BLaER1 (cell line): Measurements from ENCODE around the gene MYCBPAP.

Experiments used
- H3K27ac ChIP-seq: shearing (Covaris generic); formaldehyde crosslinking; 2 replicates; pipeline ENCODE4 v1.8.1; 2022
- H3K27me3 ChIP-seq: shearing (Covaris generic); formaldehyde crosslinking; 2 replicates; pipeline ENCODE4 v1.8.1; 2022
- H3K36me3 ChIP-seq: shearing (Covaris generic); formaldehyde crosslinking; 2 replicates; pipeline ENCODE4 v1.8.1; 2022
- H3K4me1 ChIP-seq: shearing (Covaris generic); formaldehyde crosslinking; 2 replicates; pipeline ENCODE4 v1.8.1; 2022
- H3K4me2 ChIP-seq: shearing (Covaris generic); formaldehyde crosslinking; 2 replicates; pipeline ENCODE4 v1.8.1; 2022
- H3K4me3 ChIP-seq: shearing (Covaris generic); formaldehyde crosslinking; 2 replicates; pipeline ENCODE4 v1.8.1; 2022
- H3K9ac ChIP-seq: shearing (Covaris generic); formaldehyde crosslinking; 2 replicates; pipeline ENCODE4 v1.8.1; 2022
- H3K9me3 ChIP-seq: shearing (Covaris generic); formaldehyde crosslinking; 2 replicates; pipeline ENCODE4 v1.8.1; 2022
- H4K20me1 ChIP-seq: shearing (Covaris generic); formaldehyde crosslinking; 2 replicates; pipeline ENCODE4 v1.8.1; 2022
- Cebpa-rat ChIP-seq: shearing (Covaris generic); IDR thresholded peaks from 2 replicates; pipeline ENCODE4 v1.8.1; 2022

The MYCBPAP gene

GRCh38 chr17:50534979-50535326, 26.7 kb downstream of the MYCBPAP start:
- Histone ChIP-seq H3K36me3 (no peaks in the 10 kb centered on the region), H3K4me3 (no peak overlapping the region), H3K27ac (no peak overlapping the region), H4K20me1 (peaks cover 16% of the 10 kb centered on the region), H3K27me3 (peaks cover 56% of the 10 kb centered on the region), H3K4me2 (no peak overlapping the region), H3K9ac (no peak overlapping the region), H3K4me1 (peaks cover 35% of the 10 kb centered on the region), H3K9me3 (no peaks in the 10 kb centered on the region)
- TF ChIP-seq Cebpa-rat: no peak

DNA sequence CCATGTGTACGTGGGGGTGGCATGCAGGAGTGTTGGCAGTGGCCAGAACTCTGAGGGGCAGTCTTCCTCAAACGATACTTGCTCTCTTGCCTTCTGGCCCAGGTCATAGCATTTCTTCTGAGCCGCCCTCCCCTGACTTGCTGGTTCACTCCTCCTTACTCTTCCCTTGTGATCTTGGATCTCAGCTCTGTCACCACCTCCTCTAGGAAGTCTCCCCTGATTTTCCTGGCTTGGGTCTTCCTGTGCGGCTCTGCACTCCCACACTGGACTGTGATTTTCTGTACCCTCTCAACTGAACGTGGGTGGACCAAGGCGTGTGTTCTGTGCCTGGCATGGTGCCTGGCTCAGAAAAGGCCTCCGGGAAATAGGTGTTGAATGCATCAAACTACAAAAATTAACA, 27.2 kb downstream of the MYCBPAP start:
- Histone ChIP-seq H3K27ac (no peak overlapping the region), H3K9me3 (no peaks in the 10 kb centered on the region)

DNA sequence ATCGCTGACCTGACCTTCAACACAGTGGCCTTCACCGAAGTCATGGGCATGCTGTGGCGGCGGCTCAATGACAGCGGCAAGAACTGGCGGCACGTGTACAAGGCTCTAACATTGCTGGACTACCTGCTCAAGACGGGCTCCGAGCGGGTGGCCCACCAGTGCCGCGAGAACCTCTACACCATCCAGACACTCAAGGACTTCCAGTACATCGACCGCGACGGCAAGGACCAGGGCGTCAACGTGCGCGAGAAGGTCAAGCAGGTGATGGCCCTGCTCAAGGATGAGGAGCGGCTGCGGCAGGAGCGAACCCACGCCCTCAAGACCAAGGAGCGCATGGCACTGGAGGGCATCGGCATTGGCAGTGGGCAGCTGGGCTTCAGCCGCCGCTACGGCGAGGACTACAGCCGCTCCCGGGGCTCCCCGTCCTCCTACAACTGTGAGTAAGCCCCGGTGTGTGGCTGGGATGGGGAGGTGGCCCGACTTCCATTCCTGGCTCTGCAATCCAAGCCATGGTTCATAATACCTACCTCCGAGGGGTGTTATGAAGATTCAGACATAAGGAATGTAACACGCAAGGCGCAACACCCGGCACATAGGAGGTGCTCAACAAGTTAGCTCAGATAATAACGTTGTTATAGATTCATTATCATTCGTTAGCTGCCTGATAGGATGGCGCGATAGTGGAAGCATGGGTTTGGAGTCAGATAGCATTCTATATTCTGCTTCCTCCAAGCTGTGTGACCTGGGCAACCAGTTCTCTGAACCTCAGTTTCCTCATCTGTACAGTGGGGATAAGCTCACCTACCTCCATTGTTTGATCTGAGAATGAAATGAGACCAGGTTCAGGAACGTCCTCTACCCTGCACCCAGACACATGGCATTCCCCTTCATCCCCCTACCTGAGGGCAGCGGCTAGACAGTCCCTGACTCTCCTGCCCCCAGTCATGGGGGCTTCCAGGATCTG, 28.7 kb downstream of the MYCBPAP start:
- Histone ChIP-seq H4K20me1 (peaks cover 16% of the 10 kb centered on the region), H3K9me3 (no peaks in the 10 kb centered on the region), H3K4me3 (no peak overlapping the region), H3K4me2 (no peak overlapping the region), H3K9ac (no peak overlapping the region), H3K36me3 (no peaks in the 10 kb centered on the region), H3K27me3 (peaks cover 39% of the 10 kb centered on the region), H3K27ac (no peak overlapping the region), H3K4me1 (peaks cover 47% of the 10 kb centered on the region)
- no peak for TF ChIP-seq Cebpa-rat

More for the DNA sequence above, 27.2 kb downstream of the MYCBPAP start:
- TF ChIP-seq Cebpa-rat: no peak
- H3K9ac ChIP-seq: no peak overlapping the region
- peaks cover 16% of the 10 kb centered on the region for H4K20me1 ChIP-seq
- no peak overlapping the region for H3K4me2 ChIP-seq
- H3K4me1 ChIP-seq: peaks cover 35% of the 10 kb centered on the region
- H3K27me3 ChIP-seq: peaks cover 54% of the 10 kb centered on the region
- H3K36me3 ChIP-seq: no peaks in the 10 kb centered on the region
- H3K4me3 ChIP-seq: no peak overlapping the region

- no peaks in the 10 kb centered on the region for H3K9me3 ChIP-seq
- H3K4me2 ChIP-seq: peak overlapping the region; percentile 89
- TF ChIP-seq Cebpa-rat: no peak
- peaks cover 29% of the 10 kb centered on the region for H3K27me3 ChIP-seq
- peaks cover 8% of the 10 kb centered on the region; the same call in 1 of the 2 replicates for H4K20me1 ChIP-seq
- no peak overlapping the region for H3K9ac ChIP-seq
- no peak overlapping the region for H3K4me3 ChIP-seq
- H3K4me1 ChIP-seq: peaks cover 47% of the 10 kb centered on the region
- no peaks in the 10 kb centered on the region for H3K36me3 ChIP-seq
- peak overlapping the region; percentile 38; the same call in 1 of the 2 replicates for H3K27ac ChIP-seq
Measured at GRCh38 chr17:50537721-50538548, 29.7 kb downstream of the MYCBPAP start.

- peak overlapping the region; percentile 89 for H3K4me2 ChIP-seq
- H3K27me3 ChIP-seq: peaks cover 21% of the 10 kb centered on the region
- H3K9me3 ChIP-seq: no peaks in the 10 kb centered on the region
- no peak overlapping the region for H3K9ac ChIP-seq
- no peaks in the 10 kb centered on the region for H3K36me3 ChIP-seq
- no peak overlapping the region; the same call in 1 of the 2 replicates for H3K27ac ChIP-seq
- no peaks in the 10 kb centered on the region for H4K20me1 ChIP-seq
- peaks cover 50% of the 10 kb centered on the region for H3K4me1 ChIP-seq
- TF ChIP-seq Cebpa-rat: no peak
- H3K4me3 ChIP-seq: no peak overlapping the region
Measured at GRCh38 chr17:50538549-50539410, 30.5 kb downstream of the MYCBPAP start.

DNA sequence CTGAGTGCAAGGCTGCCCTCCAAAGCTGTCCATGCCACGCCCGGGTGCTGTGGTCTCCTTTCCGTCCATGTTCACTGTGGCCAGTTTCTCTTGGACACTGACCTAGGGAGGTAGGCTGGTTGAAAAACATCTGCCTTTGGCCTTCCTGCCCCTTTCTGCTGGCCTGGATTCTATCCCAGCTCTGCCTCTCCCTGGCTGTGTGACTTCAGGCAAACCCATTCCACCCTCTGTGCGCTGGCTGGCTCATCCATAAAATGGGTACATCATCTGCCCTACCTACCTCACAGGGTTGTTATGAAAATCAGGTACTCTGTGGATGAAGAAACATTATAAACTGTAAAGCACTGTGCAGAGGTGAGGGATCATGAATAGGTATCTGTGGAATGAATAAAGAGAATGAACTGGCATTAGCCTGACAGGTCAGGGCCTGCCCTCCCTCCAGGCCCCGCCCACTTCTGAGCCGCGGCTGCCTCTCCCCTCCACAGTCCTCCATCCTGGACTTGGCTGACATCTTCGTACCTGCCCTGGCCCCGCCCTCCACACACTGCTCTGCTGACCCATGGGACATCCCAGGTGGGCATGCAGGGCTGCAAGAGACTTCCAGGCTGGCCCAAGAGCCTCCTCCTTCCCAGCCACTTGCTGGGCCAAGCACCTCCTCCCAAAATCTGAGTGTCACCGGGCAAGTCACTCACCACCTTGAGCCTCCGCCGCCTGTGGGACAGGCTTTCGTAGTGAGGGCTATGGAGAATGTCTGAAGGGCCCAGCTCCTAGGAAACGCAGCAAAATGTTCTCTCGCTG, 31.7 kb downstream of the MYCBPAP start:
- 0 out of 2 replicates have a peak overlapping the region, but pooled peaks have one; percentile 89 for H3K4me2 ChIP-seq
- H3K27ac ChIP-seq: no peak overlapping the region
- no peaks in the 10 kb centered on the region for H3K9me3 ChIP-seq
- peaks cover 9% of the 10 kb centered on the region for H3K27me3 ChIP-seq
- TF ChIP-seq Cebpa-rat: no peak
- no peak overlapping the region for H3K4me3 ChIP-seq
- H3K36me3 ChIP-seq: no peaks in the 10 kb centered on the region
- H3K4me1 ChIP-seq: peaks cover 49% of the 10 kb centered on the region
- H4K20me1 ChIP-seq: no peaks in the 10 kb centered on the region
- H3K9ac ChIP-seq: no peak overlapping the region

- Histone ChIP-seq H3K4me1 (peaks cover 49% of the 10 kb centered on the region), H3K4me3 (peak overlapping the region; percentile 70), H3K9me3 (no peaks in the 10 kb centered on the region), H3K9ac (peak overlapping the region; percentile 74; the same call in 1 of the 2 replicates), H3K27ac (no peak overlapping the region), H3K36me3 (no peaks in the 10 kb centered on the region), H3K27me3 (0 out of 2 replicates have a peak, but pooled peaks cover under 1% of the 10 kb centered on the region), H4K20me1 (no peaks in the 10 kb centered on the region), H3K4me2 (peak overlapping the region; percentile 96)
- no peak for TF ChIP-seq Cebpa-rat
Measured at GRCh38 chr17:50540560-50541401, 32.5 kb downstream of the MYCBPAP start.

GRCh38 chr17:50541402-50541715, 33.1 kb downstream of the MYCBPAP start:
- Histone ChIP-seq H3K27ac (peak overlapping the region; percentile 40; the same call in 1 of the 2 replicates), H3K9ac (peak overlapping the region; percentile 74), H3K4me2 (peak overlapping the region; percentile 96), H3K4me3 (peak overlapping the region; percentile 70), H3K9me3 (no peaks in the 10 kb centered on the region), H3K27me3 (no peaks in the 10 kb centered on the region), H3K36me3 (no peaks in the 10 kb centered on the region), H3K4me1 (peaks cover 49% of the 10 kb centered on the region), H4K20me1 (no peaks in the 10 kb centered on the region)
- no peak for TF ChIP-seq Cebpa-rat
